ENCODE results near the gene CHI3L1. TPM values are rescaled to one million over a fixed set of nuclear protein-coding genes. Genes with fewer than 3 reads are reported as not detected.

CHI3L1 gene
- total and polyA plus RNA-seq, 11 donors, result 0.15 to 27.1 (median 1.3) TPM; not detected in 1

GRCh38 chr1:203185585-203185984 is 919 bp downstream of the CHI3L1 start:
- H3K4me3 ChIP-seq, result no peak overlapping the region
- 77 to 90% (median 83%) methylated on average over 3 to 4 of the region's 4 CpGs for WGBS, 4 donors
- no peaks in the 10 kb centered on the region for H3K9me3 ChIP-seq
- ATAC-seq (no peak), DNase-seq (no peak)
- TF ChIP-seq POLR2A (IDR thresholded peaks at IDR 0.05) (no peak), CTCF (IDR thresholded peaks at IDR 0.05) (no peak)
- no peaks in the 10 kb centered on the region for H3K27me3 ChIP-seq
- no peaks in the 10 kb centered on the region for H3K36me3 ChIP-seq
- no peak overlapping the region for H3K27ac ChIP-seq
- intact Hi-C loops (cut with DNase I), result no loop called here
- peaks cover 0 to 14% (median 0%) of the 10 kb centered on the region in 12 donors for H3K4me1 ChIP-seq

GRCh38 chr1:203185061-203185461 is 1.4 kb downstream of the CHI3L1 start:
- Histone ChIP-seq H3K4me1 (peaks cover 0 to 14% (median 0%) of the 10 kb centered on the region in 12 donors), H3K36me3 (no peaks in the 10 kb centered on the region), H3K27me3 (no peaks in the 10 kb centered on the region), H3K27ac (no peak overlapping the region), H3K9me3 (no peaks in the 10 kb centered on the region), H3K4me3 (no peak overlapping the region)
- TF ChIP-seq CTCF (IDR thresholded peaks at IDR 0.05) (no peak), POLR2A (IDR thresholded peaks at IDR 0.05) (no peak)
- DNase-seq, result peak in 1 of 5 donors; percentile 31
- intact Hi-C loops (cut with DNase I), result no loop called here
- ATAC-seq, result peak in 1 of 4 donors; percentile 25
- WGBS, 4 donors, result 92 to 96% (median 93%) methylated on average over 5 to 10 of the region's 10 CpGs

- H3K36me3 ChIP-seq, result no peaks in the 10 kb centered on the region
- DNase-seq, result peak in 1 of 5 donors; percentile 13
- TF ChIP-seq CTCF (IDR thresholded peaks at IDR 0.05), result no peak
- no peak for TF ChIP-seq POLR2A (IDR thresholded peaks at IDR 0.05)
- no peak overlapping the region for H3K4me3 ChIP-seq
- no peaks in the 10 kb centered on the region for H3K27me3 ChIP-seq
- intact Hi-C loops (cut with DNase I), result no loop called here
- H3K9me3 ChIP-seq, result no peaks in the 10 kb centered on the region
- H3K4me1 ChIP-seq, result peaks cover 0 to 14% (median 0%) of the 10 kb centered on the region in 12 donors
- H3K27ac ChIP-seq, result no peak overlapping the region
- no peak for ATAC-seq
- WGBS, 4 donors, result 68 to 97% (median 80%) methylated on average over 4 of the region's 4 CpGs
Observed at GRCh38 chr1:203184467-203184866, 2.0 kb downstream of the CHI3L1 start.

- TF ChIP-seq POLR2A (IDR thresholded peaks at IDR 0.05) (no peak), CTCF (IDR thresholded peaks at IDR 0.05) (no peak)
- no peak overlapping the region for H3K27ac ChIP-seq
- intact Hi-C loops (cut with DNase I), result no loop called here
- H3K36me3 ChIP-seq, result no peaks in the 10 kb centered on the region
- peak in 1 of 5 donors; percentile 26 for DNase-seq
- WGBS, 4 donors, result 93 to 100% (median 95%) methylated on average over 2 of the region's 2 CpGs
- H3K9me3 ChIP-seq, result no peaks in the 10 kb centered on the region
- no peak overlapping the region for H3K4me3 ChIP-seq
- ATAC-seq, result no peak
- H3K4me1 ChIP-seq, result peaks cover 0 to 14% (median 0%) of the 10 kb centered on the region in 12 donors
- H3K27me3 ChIP-seq, result no peaks in the 10 kb centered on the region
Observed at GRCh38 chr1:203183828-203184227, 2.7 kb downstream of the CHI3L1 start.
